SK-N-SH (cell line): Measurements from ENCODE around the gene DPYSL4. TPM values are rescaled to one million over a fixed set of nuclear protein-coding genes. Genes with fewer than 3 reads are reported as not detected.

Source experiments
- CTCF ChIA-PET: fragments of 300-600, 350-600 bp; formaldehyde crosslinking; extraction: SDS; loops from one replicate; lab custom pipeline; 2021; lab: Yijun Ruan, JAX
- POLR2A ChIA-PET: fragments of 350-600 bp; sonication (Branson Sonifier 250); formaldehyde crosslinking; extraction: SDS; loops from one replicate; lab custom pipeline; 2020; ENCODE audit warnings: antibody characterized with exemption, inconsistent platforms; lab: Yijun Ruan, JAX
- DNase-seq: peaks from one replicate; pipeline ENCODE4 v3.0.0; 2012
- H2AFZ ChIP-seq: fragments of 200-600 bp; sonication (generic); 2 replicates; pipeline ENCODE4 v1.8.1; 2016; ENCODE audit warnings: antibody characterized with exemption, mild to moderate bottlenecking, low read depth
- H3F3A ChIP-seq: fragments of 200-600 bp; sonication (generic); replicated peaks from 2 replicates; pipeline ENCODE3; 2016; ENCODE audit warnings: antibody characterized with exemption, mild to moderate bottlenecking; ENCODE audit not compliant: insufficient read depth
- H3K27ac ChIP-seq, 2 experiments: fragments of 200-500 bp in 1 of 2; fragments of 200-600 bp in 1 of 2; sonication (Bioruptor generic) in 1 of 2; sonication (generic), shearing (Covaris generic) in 1 of 2; 2 replicates each; pipeline versions ENCODE4 v1.5.1 to v1.6.1; 2014 to 2016; ENCODE audit warnings: low read depth in 2 of 2, inconsistent platforms in 1 of 2, low read length in 1 of 2, mild to moderate bottlenecking in 1 of 2, mixed read lengths in 1 of 2
- H3K27me3 ChIP-seq: fragments of 200-600 bp; sonication (generic), shearing (Covaris generic); 2 replicates; pipeline ENCODE4 v1.6.1; 2016; ENCODE audit warnings: mixed run types; ENCODE audit not compliant: insufficient read depth
- H3K36me3 ChIP-seq, 2 experiments: fragments of 200-500 bp in 1 of 2; fragments of 200-600 bp in 1 of 2; sonication (Bioruptor generic) in 1 of 2; sonication (generic) in 1 of 2; replicated peaks in 1 of 2; 2 replicates each; pipeline versions ENCODE3 to v1.5.1; 2014 to 2016; ENCODE audit warnings: low read length in 1 of 2, mild to moderate bottlenecking in 1 of 2; ENCODE audit not compliant: insufficient read depth in 2 of 2, control insufficient read depth in 1 of 2
- H3K4me1 ChIP-seq, 2 experiments: fragments of 200-500 bp in 1 of 2; fragments of 200-600 bp in 1 of 2; sonication (Bioruptor generic) in 1 of 2; sonication (generic), shearing (Covaris generic) in 1 of 2; 2 replicates each; pipeline versions ENCODE4 v1.5.1 to v1.6.1; 2014 to 2016; ENCODE audit warnings: low read depth in 1 of 2, low read length in 1 of 2, mixed run types in 1 of 2; ENCODE audit not compliant: insufficient read depth in 2 of 2, control insufficient read depth in 1 of 2
- H3K4me2 ChIP-seq: fragments of 200-600 bp; sonication (generic), shearing (Covaris generic); 2 replicates; pipeline ENCODE4 v1.6.1; 2017; ENCODE audit warnings: mixed run types
- H3K4me3 ChIP-seq, 2 experiments: fragments of 200-500 bp in 1 of 2; fragments of 200-600 bp in 1 of 2; sonication (Bioruptor generic) in 1 of 2; sonication (generic), shearing (Covaris generic) in 1 of 2; 2 replicates each; pipeline versions ENCODE4 v1.5.1 to v1.8.1; 2014 to 2016; ENCODE audit warnings: low read depth in 2 of 2, inconsistent platforms in 1 of 2, low read length in 1 of 2, mild to moderate bottlenecking in 1 of 2, mixed read lengths in 1 of 2, moderate library complexity in 1 of 2
- H3K79me2 ChIP-seq: fragments of 200-600 bp; sonication (generic); 2 replicates; pipeline ENCODE4 v1.8.1; 2017; ENCODE audit warnings: mild to moderate bottlenecking; ENCODE audit not compliant: insufficient read depth
- H3K9ac ChIP-seq: fragments of 200-600 bp; sonication (generic); 2 replicates; pipeline ENCODE4 v1.6.1; 2017; ENCODE audit warnings: mixed run types
- H3K9me2 ChIP-seq: fragments of 200-600 bp; sonication (generic); 2 replicates; pipeline ENCODE4 v1.6.1; 2017; ENCODE audit warnings: mixed run types
- H3K9me3 ChIP-seq: fragments of 200-600 bp; sonication (generic); 2 replicates; pipeline ENCODE4 v1.6.1; 2017; ENCODE audit warnings: mixed run types, mild to moderate bottlenecking, moderate library complexity
- H4K20me1 ChIP-seq: fragments of 200-600 bp; sonication (generic); 2 replicates; pipeline ENCODE4 v1.6.1; 2017; ENCODE audit warnings: mild to moderate bottlenecking, mixed run types; ENCODE audit not compliant: insufficient read depth
- EP300 ChIP-seq, 2 experiments: IDR thresholded peaks; 2 replicates each; pipeline versions ENCODE4 v1.4.0 to v1.6.1; 2012; ENCODE audit warnings: borderline replicate concordance in 1 of 2, low read depth in 1 of 2, low read length in 1 of 2
- GATA2 ChIP-seq: sonication (generic); formaldehyde crosslinking; IDR thresholded peaks from 2 replicates; pipeline ENCODE4 v1.5.0; 2020; ENCODE audit warnings: mild to moderate bottlenecking, missing genetic modification reagents
- IRF3 ChIP-seq: fragments of 150-350 bp; IDR thresholded peaks from 2 replicates; pipeline ENCODE4 v1.6.1; 2016; ENCODE audit warnings: mild to moderate bottlenecking, low read depth, low read length
- MAX ChIP-seq: IDR thresholded peaks from 2 replicates; pipeline ENCODE4 v1.4.0; 2012; ENCODE audit warnings: low read depth
- MEF2A ChIP-seq: IDR thresholded peaks from 2 replicates; pipeline ENCODE4 v1.4.0; 2012; ENCODE audit warnings: low read depth, borderline replicate concordance
- NFIC ChIP-seq: IDR thresholded peaks from 2 replicates; pipeline ENCODE4 v1.4.0; 2012; ENCODE audit warnings: borderline replicate concordance
- NRF1 ChIP-seq: IDR thresholded peaks from 2 replicates; pipeline ENCODE4 v1.6.1; 2012; ENCODE audit warnings: low read depth, mild to moderate bottlenecking, low read length
- POLR2AphosphoS5 ChIP-seq: IDR thresholded peaks from 2 replicates; pipeline ENCODE4 v1.6.1; 2012; ENCODE audit warnings: low read depth, low read length
- RAD21 ChIP-seq: IDR thresholded peaks from 2 replicates; pipeline ENCODE4 v1.6.1; 2012; ENCODE audit warnings: mild to moderate bottlenecking, low read length
- RCOR1 ChIP-seq: fragments of 150-350 bp; IDR thresholded peaks from 2 replicates; pipeline ENCODE4 v1.6.1; 2017; ENCODE audit warnings: antibody characterized with exemption, low read length
- RFX5 ChIP-seq: IDR thresholded peaks from 2 replicates; pipeline ENCODE4 v1.6.1; 2012; ENCODE audit warnings: mild to moderate bottlenecking, improper control_type of control experiment, low read length
- RXRA ChIP-seq: IDR thresholded peaks from 2 replicates; pipeline ENCODE4 v1.4.0; 2012; ENCODE audit warnings: low read depth, mild to moderate bottlenecking, borderline replicate concordance
- SIN3A ChIP-seq: IDR thresholded peaks from 2 replicates; pipeline ENCODE4 v1.6.1; 2012; ENCODE audit warnings: low read depth, mild to moderate bottlenecking, low read length, moderate library complexity, borderline replicate concordance
- TCF12 ChIP-seq: IDR thresholded peaks from 2 replicates; pipeline ENCODE4 v1.4.0; 2012
- TEAD4 ChIP-seq: IDR thresholded peaks from 2 replicates; pipeline ENCODE4 v1.4.0; 2012; ENCODE audit warnings: mild to moderate bottlenecking, borderline replicate concordance; ENCODE audit not compliant: insufficient read depth
- WGBS: methylation state at CpG from one replicate; pipeline ENCODE4 v1.1.6; 2017; ENCODE audit warnings: low lambda C conversion rate; 5-methylcytosine and 5-hydroxymethylcytosine counted together
- polyA plus RNA-seq, 3 experiments: library from polyadenylated mRNA; depleted of rRNA; stranded (reverse); fragments of >200 nt; gene quantifications; 2 replicates each; pipeline ENCODE4 v1.2.3, GENCODE V29; 2012
- TF ChIP-seq, protein P1 (sequence below): IDR thresholded peaks from 2 replicates; pipeline ENCODE4 v1.6.1; 2012; ENCODE audit warnings: mild to moderate bottlenecking, low read depth, low read length, moderate library complexity
- TF ChIP-seq, protein P2 (sequence below): fragments of 150-350 bp; IDR thresholded peaks from 2 replicates; pipeline ENCODE4 v1.6.1; 2017; ENCODE audit warnings: antibody characterized with exemption, low read length, low read depth, borderline replicate concordance

The DPYSL4 gene
- polyA plus RNA-seq, 1 of the 3 experiments (the other 2 are of a cell fraction): 21.8 TPM

GRCh38 chr10:132146941-132147915 is 39.5 kb upstream of the DPYSL4 start:
- Histone ChIP-seq H3K4me1 (no peaks in the 10 kb centered on the region; a peak in 1 of 4 replicates), H3K36me3 (no peaks in the 10 kb centered on the region), H3F3A (no peaks in the 10 kb centered on the region), H2AFZ (no peak overlapping the region), H4K20me1 (no peaks in the 10 kb centered on the region)
- no peak for DNase-seq
- TF ChIP-seq SIN3A: no peak
- no peak for TF ChIP-seq RAD21
- TF ChIP-seq EP300 (IDR thresholded peaks at IDR 0.05; ENCODE audit: borderline replicate concordance in 1 of 2, low read depth in 1 of 2, low read length in 1 of 2): no peak
- no peak for TF ChIP-seq POLR2AphosphoS5
- TF ChIP-seq TCF12: no peak
- TF ChIP-seq GATA2: no peak
- no peak for TF ChIP-seq TEAD4
- no peak for TF ChIP-seq NFIC
- TF ChIP-seq, all 33 proteins: peak for 0
- H3K9me2 ChIP-seq: no peaks in the 10 kb centered on the region
- POLR2A ChIA-PET: no interaction called here
- no peak overlapping the region for H3K4me2 ChIP-seq
- H3K27ac ChIP-seq: no peak overlapping the region
- 81% methylated on average over 17 of the region's 31 CpGs for WGBS
- no peak overlapping the region for H3K9ac ChIP-seq
- no peaks in the 10 kb centered on the region for H3K79me2 ChIP-seq
- H3K4me3 ChIP-seq: no peak overlapping the region
- no peaks in the 10 kb centered on the region for H3K27me3 ChIP-seq
- no peaks in the 10 kb centered on the region for H3K9me3 ChIP-seq
- CTCF ChIA-PET: interaction anchor here (3.8 kb wide), 1 partner anchor 124 kb away, joined by 16 read pairs; no protein-coding TSS in a partner anchor

DNA sequence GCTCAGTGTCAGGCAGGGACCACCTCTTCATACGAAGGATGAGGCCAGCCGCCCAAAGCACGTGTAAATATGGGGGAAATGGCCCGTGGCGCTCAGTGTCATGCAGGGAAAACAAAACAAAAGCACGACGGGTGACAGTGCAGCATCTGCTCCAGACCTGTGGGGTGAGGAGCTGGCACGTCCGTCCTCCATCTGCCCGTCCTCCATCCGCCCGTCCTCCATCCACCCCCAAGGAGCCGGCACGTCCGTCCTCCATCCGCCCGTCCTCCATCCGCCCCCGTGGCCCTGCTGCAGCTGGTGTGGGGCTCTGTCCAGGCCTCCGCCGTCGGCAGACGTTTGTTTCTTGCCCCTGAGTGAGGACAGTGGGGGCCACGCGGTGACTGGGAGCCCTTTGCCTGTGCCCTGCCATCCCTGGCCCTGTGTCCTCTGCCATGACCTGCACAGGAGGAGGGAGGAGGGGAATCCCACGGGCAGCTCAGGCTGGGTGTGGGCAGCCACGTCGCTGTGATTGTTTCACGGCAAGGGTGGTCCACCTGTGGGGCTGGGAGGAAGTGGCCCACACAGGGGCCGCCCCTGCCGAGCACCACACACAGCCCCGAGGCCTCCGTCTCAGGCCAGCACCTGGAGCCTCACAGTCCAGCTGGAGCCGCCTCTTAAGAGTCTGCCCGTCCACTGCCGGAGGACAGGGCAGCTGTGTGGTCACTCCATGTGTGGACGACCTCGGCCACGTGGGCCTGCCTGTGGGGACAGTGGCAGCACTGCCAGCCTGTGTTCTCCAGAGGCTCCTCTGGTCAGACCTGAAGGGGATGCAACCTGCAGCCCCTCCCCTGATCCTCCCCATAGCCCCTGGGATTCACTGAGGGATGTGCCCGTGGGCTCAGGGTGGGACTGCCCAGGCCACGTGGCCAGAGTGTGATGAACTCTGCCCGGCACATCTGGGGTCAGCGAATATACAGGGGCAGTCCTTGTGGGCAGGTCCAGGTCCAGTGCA is 38.2 kb upstream of the DPYSL4 start:
- Histone ChIP-seq H3F3A (no peaks in the 10 kb centered on the region), H4K20me1 (no peaks in the 10 kb centered on the region), H3K4me2 (no peak overlapping the region), H3K27ac (no peak overlapping the region), H3K27me3 (no peaks in the 10 kb centered on the region), H3K4me3 (no peak overlapping the region), H3K9me3 (no peaks in the 10 kb centered on the region), H3K36me3 (no peaks in the 10 kb centered on the region), H2AFZ (no peak overlapping the region), H3K79me2 (no peaks in the 10 kb centered on the region), H3K9ac (no peak overlapping the region), H3K4me1 (no peaks in the 10 kb centered on the region), H3K9me2 (no peaks in the 10 kb centered on the region)
- WGBS: 75% methylated on average over 22 of the region's 43 CpGs
- ChIA-PET CTCF (no interaction called here), POLR2A (no interaction called here)
- DNase-seq: no peak
- TF ChIP-seq RXRA (no peak), IRF3 (no peak), NRF1 (no peak), RFX5 (no peak), RCOR1 (no peak), POLR2AphosphoS5 (no peak), MAX (no peak), MEF2A (no peak), EP300 (IDR thresholded peaks at IDR 0.05; ENCODE audit: borderline replicate concordance in 1 of 2, low read depth in 1 of 2, low read length in 1 of 2) (no peak)
- TF ChIP-seq, protein P1, sequence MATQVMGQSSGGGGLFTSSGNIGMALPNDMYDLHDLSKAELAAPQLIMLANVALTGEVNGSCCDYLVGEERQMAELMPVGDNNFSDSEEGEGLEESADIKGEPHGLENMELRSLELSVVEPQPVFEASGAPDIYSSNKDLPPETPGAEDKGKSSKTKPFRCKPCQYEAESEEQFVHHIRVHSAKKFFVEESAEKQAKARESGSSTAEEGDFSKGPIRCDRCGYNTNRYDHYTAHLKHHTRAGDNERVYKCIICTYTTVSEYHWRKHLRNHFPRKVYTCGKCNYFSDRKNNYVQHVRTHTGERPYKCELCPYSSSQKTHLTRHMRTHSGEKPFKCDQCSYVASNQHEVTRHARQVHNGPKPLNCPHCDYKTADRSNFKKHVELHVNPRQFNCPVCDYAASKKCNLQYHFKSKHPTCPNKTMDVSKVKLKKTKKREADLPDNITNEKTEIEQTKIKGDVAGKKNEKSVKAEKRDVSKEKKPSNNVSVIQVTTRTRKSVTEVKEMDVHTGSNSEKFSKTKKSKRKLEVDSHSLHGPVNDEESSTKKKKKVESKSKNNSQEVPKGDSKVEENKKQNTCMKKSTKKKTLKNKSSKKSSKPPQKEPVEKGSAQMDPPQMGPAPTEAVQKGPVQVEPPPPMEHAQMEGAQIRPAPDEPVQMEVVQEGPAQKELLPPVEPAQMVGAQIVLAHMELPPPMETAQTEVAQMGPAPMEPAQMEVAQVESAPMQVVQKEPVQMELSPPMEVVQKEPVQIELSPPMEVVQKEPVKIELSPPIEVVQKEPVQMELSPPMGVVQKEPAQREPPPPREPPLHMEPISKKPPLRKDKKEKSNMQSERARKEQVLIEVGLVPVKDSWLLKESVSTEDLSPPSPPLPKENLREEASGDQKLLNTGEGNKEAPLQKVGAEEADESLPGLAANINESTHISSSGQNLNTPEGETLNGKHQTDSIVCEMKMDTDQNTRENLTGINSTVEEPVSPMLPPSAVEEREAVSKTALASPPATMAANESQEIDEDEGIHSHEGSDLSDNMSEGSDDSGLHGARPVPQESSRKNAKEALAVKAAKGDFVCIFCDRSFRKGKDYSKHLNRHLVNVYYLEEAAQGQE: no peak
- TF ChIP-seq, protein P2, sequence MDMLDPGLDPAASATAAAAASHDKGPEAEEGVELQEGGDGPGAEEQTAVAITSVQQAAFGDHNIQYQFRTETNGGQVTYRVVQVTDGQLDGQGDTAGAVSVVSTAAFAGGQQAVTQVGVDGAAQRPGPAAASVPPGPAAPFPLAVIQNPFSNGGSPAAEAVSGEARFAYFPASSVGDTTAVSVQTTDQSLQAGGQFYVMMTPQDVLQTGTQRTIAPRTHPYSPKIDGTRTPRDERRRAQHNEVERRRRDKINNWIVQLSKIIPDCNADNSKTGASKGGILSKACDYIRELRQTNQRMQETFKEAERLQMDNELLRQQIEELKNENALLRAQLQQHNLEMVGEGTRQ: no peak
